ENCODE data around the gene ZYG11A.
"Not testable (repeated sequence)": the region's sequence is repeated elsewhere in the genome, so short reads cannot be mapped to it uniquely, and the experiment has no call there.

Gene ZYG11A

DNA sequence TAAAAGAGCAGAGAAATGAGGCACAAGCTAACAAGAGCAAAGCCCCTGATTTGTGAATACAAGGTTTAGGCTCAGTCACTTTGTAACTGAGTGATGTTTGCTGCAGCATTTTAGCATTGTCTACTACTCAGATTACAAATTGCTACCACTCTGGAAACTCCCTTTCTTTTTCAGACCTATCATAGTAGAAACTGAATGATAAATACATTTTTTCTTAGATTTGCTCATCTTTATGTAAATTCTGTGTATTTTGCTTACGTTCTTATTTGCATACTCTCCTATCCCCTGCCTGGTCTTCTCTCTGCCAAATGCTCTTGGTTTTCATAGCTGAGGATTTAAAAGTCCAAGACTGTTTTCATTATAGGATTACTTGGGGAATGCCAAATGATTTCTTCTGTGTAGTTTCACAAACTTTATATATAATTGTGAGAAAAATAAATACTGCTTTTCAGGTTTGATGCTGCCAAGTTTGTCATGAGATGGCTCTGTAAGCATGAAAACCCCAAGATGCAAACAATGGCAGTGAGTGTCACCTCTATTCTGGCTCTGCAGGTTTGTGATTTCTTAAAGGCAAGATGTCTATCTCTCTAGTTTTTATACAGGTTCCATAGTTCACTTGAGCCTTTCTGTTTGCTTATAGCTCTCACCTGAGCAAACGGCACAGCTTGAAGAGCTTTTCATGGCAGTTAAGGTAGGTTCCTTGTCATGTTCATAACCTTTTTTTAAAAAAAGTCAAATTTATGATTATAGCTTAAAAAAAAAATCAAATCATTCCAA lies 24.7 kb downstream of the ZYG11A start:
- DNase-seq = no peak
- intact Hi-C loops (cut with DNase I) = no loop called here

GRCh38 chr1:52869727-52870126 lies 27.2 kb downstream of the ZYG11A start:
- DNase-seq; intact Hi-C loops (cut with DNase I): not testable (repeated sequence)

DNA sequence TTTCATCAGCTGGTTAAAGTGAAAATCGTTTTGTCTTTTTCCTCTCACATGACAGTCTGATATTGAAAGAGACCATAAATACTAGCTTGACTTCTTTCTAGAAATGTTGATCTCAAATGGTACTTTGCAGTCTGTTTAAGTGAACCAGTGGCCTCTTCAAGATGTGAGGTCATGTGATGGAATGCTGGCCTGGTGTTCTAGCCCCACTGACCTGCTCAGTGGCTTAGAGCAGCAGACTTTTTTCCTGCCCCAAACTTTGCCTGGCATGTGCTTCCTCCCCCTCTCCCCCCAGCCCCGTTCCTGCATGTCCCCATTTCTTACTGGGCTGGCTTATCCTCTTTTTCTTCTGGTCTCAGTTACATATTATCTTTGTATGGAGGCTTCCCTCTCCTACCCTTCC lies 34.3 kb downstream of the ZYG11A start:
- intact Hi-C loops (cut with DNase I) = no loop called here
- no peak for DNase-seq

- intact Hi-C loops (cut with DNase I) = no loop called here
- no peak for DNase-seq
These were observed 35.0 kb downstream of the ZYG11A start for GRCh38 chr1:52877554-52877953.

- intact Hi-C loops (cut with DNase I) = no loop called here
- no peak for DNase-seq
These were observed 37.6 kb downstream of the ZYG11A start for GRCh38 chr1:52880206-52880605.

DNA sequence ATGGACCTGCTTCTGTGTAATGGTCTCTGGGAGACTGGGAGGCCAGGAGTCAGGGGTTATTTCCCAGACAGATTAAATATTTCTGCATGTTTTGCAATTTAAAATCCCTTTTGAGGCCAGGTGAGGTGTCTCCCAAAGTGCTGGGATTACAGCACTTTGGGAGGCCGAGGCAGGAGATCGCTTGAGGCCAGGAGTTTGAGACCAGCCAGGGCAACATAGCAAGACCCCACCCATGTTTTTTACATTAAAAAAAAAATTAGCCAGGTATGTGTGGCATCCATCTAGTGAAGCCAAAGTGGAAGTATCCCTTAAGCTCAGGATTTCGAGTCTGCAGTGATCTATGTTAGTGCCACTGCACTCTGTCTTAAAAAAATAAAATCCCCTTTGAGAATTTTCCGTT lies 44.9 kb downstream of the ZYG11A start:
- no peak for DNase-seq
- intact Hi-C loops (cut with DNase I) = no loop called here

GRCh38 chr1:52892424-52893215 lies 50.1 kb downstream of the ZYG11A start:
- intact Hi-C loops (cut with DNase I) = no loop called here
- DNase-seq = no peak

- intact Hi-C loops (cut with DNase I) = no loop called here
- peak in 2 of 42 donors; percentile 26 to 47 for DNase-seq
These were observed 56.9 kb downstream of the ZYG11A start for GRCh38 chr1:52899445-52899894.

- no peak for DNase-seq
- intact Hi-C loops (cut with DNase I) = no loop called here
These were observed 57.8 kb downstream of the ZYG11A start for GRCh38 chr1:52900402-52900801.

GRCh38 chr1:52901384-52901783 lies 58.8 kb downstream of the ZYG11A start:
- intact Hi-C loops (cut with DNase I) = no loop called here
- no peak for DNase-seq

GRCh38 chr1:52904208-52904926 lies 61.8 kb downstream of the ZYG11A start:
- no peak for DNase-seq
- intact Hi-C loops (cut with DNase I) = no loop called here

- DNase-seq = peak in 6 of 42 donors; percentile 4 to 45 (median 28)
- intact Hi-C loops (cut with DNase I) = no loop called here
These were observed 62.6 kb downstream of the ZYG11A start for GRCh38 chr1:52904927-52905698.

GRCh38 chr1:52906135-52906603 lies 63.6 kb downstream of the ZYG11A start:
- intact Hi-C loops (cut with DNase I) = no loop called here
- no peak for DNase-seq

- intact Hi-C loops (cut with DNase I) = no loop called here
- DNase-seq = no peak
These were observed 64.7 kb downstream of the ZYG11A start for GRCh38 chr1:52907068-52907811.

DNA sequence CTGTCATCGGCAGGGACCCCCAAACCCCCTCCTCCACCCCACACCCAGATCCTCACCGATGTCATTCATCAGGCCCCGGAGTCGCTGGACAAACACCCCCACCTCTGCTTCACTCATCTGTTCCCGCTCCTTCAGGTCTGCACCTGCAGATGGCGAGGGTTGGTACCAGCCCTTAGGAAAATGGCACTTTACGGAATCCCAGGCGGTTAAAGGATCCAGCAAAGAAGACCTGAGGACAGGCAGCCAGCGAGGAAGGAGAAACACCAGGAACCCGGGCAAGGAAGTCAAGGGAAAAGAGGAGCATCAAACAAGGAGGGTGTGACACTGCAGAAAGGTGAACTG lies 65.2 kb downstream of the ZYG11A start:
- no peak for DNase-seq
- intact Hi-C loops (cut with DNase I) = no loop called here

- intact Hi-C loops (cut with DNase I) = no loop called here
- no peak for DNase-seq
These were observed 69.0 kb downstream of the ZYG11A start for GRCh38 chr1:52911541-52911940.

GRCh38 chr1:52913014-52913413 lies 70.5 kb downstream of the ZYG11A start:
- DNase-seq = no peak
- intact Hi-C loops (cut with DNase I) = no loop called here

DNA sequence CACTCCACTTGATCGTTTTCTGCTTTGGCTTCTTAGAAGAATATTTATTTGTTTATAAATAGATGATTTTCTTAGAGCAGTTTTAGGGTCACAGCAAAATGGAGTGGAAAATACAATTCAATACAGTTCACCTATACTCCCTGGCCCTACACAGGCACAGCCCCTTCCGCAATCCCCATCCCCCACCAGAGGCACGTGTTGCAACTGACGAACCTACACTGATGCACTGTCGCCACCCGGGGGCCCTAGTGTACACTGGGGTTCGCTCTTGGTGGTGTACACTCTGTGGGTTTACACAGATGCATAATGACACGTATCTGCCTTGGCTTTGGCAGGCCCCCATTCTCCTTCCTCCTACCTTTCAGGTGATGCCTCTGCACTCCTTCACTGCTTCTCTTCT lies 71.0 kb downstream of the ZYG11A start:
- no peak for DNase-seq
- intact Hi-C loops (cut with DNase I) = no loop called here
